ENCODE measurements around the gene MKI67. TPM values are rescaled to one million over a fixed set of nuclear protein-coding genes. Genes with fewer than 3 reads are reported as not detected.

Gene MKI67
- total and polyA plus RNA-seq, 9 of the 15 experiments (the other 6 are each of a cell fraction or from before 2014, with no cell fraction given), result 11.8 to 86.5 (median 36.0) TPM

DNA sequence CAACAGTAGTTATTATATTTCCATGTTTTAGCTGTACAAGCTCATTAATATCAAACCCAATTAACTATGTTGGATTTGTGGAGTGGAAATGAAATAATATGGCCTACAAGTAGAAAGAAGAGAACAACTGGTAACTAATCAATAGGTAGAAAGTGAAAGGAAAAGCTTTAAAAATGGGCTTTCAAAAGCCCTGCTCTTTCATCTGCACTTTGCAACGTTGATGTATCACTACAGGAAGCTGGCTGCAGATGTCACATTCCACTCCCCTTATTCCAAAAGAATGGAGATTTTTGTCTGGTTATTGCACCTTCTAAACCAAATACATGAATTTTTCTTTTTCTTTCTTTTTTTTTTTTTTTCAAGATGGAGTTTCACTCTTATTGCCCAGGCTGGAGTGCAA, 11.7 kb upstream of the MKI67 start (continued):
- TF ChIP-seq, protein P1, sequence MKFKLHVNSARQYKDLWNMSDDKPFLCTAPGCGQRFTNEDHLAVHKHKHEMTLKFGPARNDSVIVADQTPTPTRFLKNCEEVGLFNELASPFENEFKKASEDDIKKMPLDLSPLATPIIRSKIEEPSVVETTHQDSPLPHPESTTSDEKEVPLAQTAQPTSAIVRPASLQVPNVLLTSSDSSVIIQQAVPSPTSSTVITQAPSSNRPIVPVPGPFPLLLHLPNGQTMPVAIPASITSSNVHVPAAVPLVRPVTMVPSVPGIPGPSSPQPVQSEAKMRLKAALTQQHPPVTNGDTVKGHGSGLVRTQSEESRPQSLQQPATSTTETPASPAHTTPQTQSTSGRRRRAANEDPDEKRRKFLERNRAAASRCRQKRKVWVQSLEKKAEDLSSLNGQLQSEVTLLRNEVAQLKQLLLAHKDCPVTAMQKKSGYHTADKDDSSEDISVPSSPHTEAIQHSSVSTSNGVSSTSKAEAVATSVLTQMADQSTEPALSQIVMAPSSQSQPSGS (CRISPR knock-in tag; IDR thresholded peaks at IDR 0.05), result no peak
- TF ChIP-seq, protein P2, sequence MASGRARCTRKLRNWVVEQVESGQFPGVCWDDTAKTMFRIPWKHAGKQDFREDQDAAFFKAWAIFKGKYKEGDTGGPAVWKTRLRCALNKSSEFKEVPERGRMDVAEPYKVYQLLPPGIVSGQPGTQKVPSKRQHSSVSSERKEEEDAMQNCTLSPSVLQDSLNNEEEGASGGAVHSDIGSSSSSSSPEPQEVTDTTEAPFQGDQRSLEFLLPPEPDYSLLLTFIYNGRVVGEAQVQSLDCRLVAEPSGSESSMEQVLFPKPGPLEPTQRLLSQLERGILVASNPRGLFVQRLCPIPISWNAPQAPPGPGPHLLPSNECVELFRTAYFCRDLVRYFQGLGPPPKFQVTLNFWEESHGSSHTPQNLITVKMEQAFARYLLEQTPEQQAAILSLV (tag; IDR thresholded peaks at IDR 0.05), result no peak

DNA sequence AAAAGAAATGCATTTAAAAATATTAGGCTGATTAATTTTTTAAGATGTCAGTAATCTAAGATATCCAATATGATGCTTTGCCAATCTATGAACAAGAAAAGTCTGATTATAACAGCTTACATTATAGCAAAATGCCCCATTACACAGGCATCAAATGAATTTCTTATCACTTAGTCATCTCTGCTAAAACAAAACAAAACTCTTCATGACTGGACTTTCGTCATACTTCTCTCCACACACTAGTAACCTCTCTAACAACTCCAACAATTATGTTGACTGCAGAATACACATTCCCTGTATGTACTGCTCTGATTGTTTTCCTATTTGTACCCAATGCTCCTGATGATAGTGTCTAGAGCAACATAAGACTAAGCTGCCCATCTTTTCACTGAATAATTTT, 3.8 kb upstream of the MKI67 start:
- BruUV-seq (replicated peaks), result no TSS peak
- DNase-seq (ENCODE audit: extremely low read depth in 1 of 4, low spot score in 3 of 4) (no peak), ATAC-seq (no peak), FAIRE-seq (no peak)
- intact Hi-C loops (cut with micrococcal nuclease), result no loop called here
- Histone ChIP-seq H3K27me3 (ENCODE audit: control insufficient read depth in 2 of 2, insufficient read depth in 2 of 2, low read length in 2 of 2) (no peaks in the 10 kb centered on the region; a peak in 3 of 5 replicates), H3K27ac (ENCODE audit: extremely low read depth, low read depth, low read length) (no peak overlapping the region), H4K20me1 (replicated peaks; ENCODE audit: control insufficient read depth, insufficient read depth, low read length) (no peaks in the 10 kb centered on the region; the same call in 1 of the 2 replicates), H3K9me1 (ENCODE audit: control insufficient read depth, insufficient read depth, low read length) (no peaks in the 10 kb centered on the region), H3K9me3 (replicated peaks; ENCODE audit: control insufficient read depth, insufficient read depth, low read depth, low read length) (no peaks in the 10 kb centered on the region), H3K4me3 (no peak overlapping the region), H3K4me2 (ENCODE audit: insufficient read depth, low read length) (no peak overlapping the region), H3K36me3 (ENCODE audit: control insufficient read depth, insufficient read depth, low read length) (peaks cover under 1% of the 10 kb centered on the region; the same call in 1 of the 3 replicates), H2AFZ (ENCODE audit: low read depth, low read length) (no peak overlapping the region), H3K9ac (ENCODE audit: insufficient read depth in 1 of 2, low read depth in 2 of 2, low read length in 2 of 2) (no peak overlapping the region), H3K79me2 (ENCODE audit: control insufficient read depth, insufficient read depth, low read length) (peaks cover 12% of the 10 kb centered on the region), H3K4me1 (replicated peaks in 1 of 2; ENCODE audit: control insufficient read depth in 2 of 2, insufficient read depth in 2 of 2, low read length in 2 of 2) (peaks cover 7 to 9% of the 10 kb centered on the region in 2 experiments; a peak in 4 of 5 replicates)
- TF ChIP-seq FOXK1 (CRISPR knock-in tag; IDR thresholded peaks at IDR 0.05; ENCODE audit: borderline replicate concordance) (no peak), L3MBTL2 (IDR thresholded peaks at IDR 0.05) (no peak)
- whole genome bisulfite sequencing (ENCODE audit: insufficient coverage, low coverage, missing lambda C conversion rate), result 55% methylated on average over 1 of the region's 1 CpG
- CTCF ChIA-PET (ENCODE audit: low intra/inter-chr PET ratio), result no interaction called here
- POLR2A ChIA-PET, result interaction anchor here (0.6 kb wide), 1 partner anchor 76 kb away, joined by 3 read pairs; no protein-coding TSS in a partner anchor
- in situ Hi-C loops (cut with MboI), result no loop called here

Data from K562 (cell line).